ENCODE data around the gene ANXA4.
"Not testable (repeated sequence)": the region's sequence is repeated elsewhere in the genome, so short reads cannot be mapped to it uniquely, and the experiment has no call there.

The ANXA4 gene

DNA sequence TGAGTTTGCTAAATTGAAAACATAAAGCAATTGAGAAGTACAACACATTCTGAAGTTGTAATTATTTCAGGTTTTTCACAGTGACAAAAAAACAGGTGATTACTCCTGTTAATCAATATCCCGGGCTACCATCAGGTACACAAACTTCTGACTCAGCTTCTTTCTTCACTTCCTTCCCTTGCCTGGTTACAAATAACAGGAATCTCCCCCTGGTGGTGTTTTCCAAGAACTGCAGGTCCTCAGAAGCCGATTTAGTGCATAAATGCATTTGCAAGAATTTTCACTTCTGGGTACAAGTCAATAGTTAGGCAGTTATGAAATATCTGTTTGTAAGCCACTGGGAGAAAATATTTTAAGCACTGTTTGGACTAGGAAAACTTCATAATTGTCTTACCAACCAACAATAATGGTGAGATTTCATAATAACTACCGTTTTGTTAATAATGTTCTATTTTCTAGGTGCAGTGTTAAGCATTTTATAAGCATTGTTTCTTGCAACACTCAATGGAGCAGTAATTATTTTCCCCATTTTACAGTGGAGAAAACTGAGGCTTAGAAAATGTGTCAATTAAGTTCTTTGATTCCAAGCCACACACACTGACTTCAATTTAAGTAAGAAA is 75.1 kb downstream of the ANXA4 start:
- Mint-ChIP-seq H3K36me3 (peaks cover 29% of the 10 kb centered on the region), H3K9me3 (no peaks in the 10 kb centered on the region), H3K4me1 (no peaks in the 10 kb centered on the region), H3K27me3 (no peaks in the 10 kb centered on the region), H3K27ac (no peak overlapping the region), H3K4me3 (no peak overlapping the region)
- ATAC-seq, result no peak

DNA sequence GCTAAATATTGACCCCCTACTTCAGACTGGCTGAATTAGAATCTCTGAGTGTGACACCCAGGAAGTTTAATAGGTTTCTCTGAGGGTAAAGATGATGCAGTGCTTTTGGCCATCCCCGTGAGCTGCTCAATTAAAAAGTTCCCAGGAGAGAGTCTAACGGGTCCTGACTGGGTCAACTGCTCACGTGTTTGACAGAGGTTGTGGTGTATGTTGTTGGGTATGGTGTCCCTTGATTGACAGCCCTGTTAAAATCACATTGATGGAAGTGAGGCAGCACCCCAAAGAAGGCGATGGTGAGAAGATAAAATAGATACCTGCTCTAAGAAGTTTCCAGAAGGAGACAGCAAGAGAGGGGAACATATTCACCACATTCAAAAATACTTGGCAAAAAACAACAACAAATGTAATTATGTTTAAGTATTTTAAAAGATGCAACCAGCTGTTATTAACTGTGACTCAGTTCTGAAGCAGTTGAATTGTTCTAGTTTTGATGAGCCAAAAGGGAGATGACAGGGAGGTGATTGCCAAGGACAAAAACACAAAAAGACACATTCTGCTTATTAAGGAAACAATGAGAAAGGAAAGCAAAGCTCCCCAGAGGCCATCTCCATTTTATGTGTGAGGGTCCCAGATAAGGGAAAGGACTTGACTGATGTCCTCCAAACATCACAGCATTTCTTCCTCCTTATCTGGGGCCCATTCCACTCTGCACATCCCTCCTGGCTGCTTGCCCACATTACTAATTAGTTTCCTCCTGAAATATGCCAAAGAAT is 76.0 kb downstream of the ANXA4 start:
- Mint-ChIP-seq H3K4me3 (no peak overlapping the region), H3K9me3 (no peaks in the 10 kb centered on the region), H3K4me1 (no peaks in the 10 kb centered on the region), H3K36me3 (peaks cover 20% of the 10 kb centered on the region), H3K27me3 (no peaks in the 10 kb centered on the region), H3K27ac (no peak overlapping the region)
- no peak for ATAC-seq

DNA sequence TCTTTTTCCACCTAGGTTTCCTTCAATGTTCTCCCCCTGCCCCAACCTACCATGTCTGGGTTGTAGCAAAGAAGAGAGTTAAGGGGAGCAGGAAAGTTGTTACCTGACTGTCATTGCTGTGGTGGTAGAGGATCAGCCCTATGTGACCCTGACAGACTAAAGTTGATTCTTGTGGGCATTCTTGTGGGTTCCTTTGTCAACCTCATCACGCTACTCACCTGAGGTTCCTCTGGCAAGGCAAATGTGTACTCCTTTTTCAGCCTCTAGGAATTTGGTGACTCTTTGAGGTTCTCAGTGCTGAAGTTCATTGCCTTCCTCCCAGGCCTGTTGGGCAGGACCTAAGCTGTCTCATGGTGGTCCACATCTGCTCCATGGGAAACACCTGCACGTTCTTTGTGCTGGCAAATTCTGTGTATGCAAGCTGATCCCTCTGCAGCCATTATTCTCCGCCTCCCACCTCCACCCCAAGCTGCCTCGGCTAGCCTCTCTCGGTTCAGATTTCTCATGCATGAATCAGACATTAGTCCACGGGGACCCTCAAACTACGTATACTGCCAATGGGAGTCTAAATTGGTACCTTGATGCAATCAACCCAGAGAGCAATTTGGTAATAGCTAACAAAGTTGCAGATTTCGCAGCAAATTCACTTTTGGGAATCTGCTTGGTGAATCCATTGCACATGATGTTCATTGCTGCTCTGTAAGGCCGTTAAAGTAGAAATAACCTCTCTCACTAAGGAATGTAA is 86.0 kb downstream of the ANXA4 start:
- peaks cover 33% of the 10 kb centered on the region for H3K4me1 Mint-ChIP-seq
- H3K4me3 Mint-ChIP-seq, result peak overlapping the region; percentile 75

DNA sequence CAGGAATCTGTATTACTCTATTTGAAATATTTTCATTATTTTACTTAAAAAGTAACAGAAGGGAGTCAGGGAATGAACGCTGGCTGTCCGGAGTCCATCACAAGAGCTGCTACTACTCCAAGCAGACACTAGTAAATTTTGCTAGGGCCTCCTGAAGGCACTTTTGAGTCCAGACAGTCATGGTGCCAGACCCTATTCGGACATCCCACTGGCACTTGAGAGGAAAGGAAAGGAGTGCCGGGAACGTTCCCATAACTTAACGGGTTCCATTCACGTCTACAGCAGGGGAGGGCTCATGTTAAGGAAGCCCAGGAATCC is 87.0 kb downstream of the ANXA4 start:
- Mint-ChIP-seq H3K27me3 (no peaks in the 10 kb centered on the region), H3K4me1 (peaks cover 37% of the 10 kb centered on the region), H3K4me3 (peak overlapping the region; percentile 91), H3K27ac (peak overlapping the region; percentile 88), H3K9me3 (no peaks in the 10 kb centered on the region), H3K36me3 (peaks cover under 1% of the 10 kb centered on the region)
- no peak for ATAC-seq

More for the DNA sequence above, 86.0 kb downstream of the ANXA4 start:
- H3K27ac Mint-ChIP-seq, result peak overlapping the region; percentile 88
- ATAC-seq, result no peak
- H3K9me3 Mint-ChIP-seq, result no peaks in the 10 kb centered on the region
- no peaks in the 10 kb centered on the region for H3K36me3 Mint-ChIP-seq
- no peaks in the 10 kb centered on the region for H3K27me3 Mint-ChIP-seq

DNA sequence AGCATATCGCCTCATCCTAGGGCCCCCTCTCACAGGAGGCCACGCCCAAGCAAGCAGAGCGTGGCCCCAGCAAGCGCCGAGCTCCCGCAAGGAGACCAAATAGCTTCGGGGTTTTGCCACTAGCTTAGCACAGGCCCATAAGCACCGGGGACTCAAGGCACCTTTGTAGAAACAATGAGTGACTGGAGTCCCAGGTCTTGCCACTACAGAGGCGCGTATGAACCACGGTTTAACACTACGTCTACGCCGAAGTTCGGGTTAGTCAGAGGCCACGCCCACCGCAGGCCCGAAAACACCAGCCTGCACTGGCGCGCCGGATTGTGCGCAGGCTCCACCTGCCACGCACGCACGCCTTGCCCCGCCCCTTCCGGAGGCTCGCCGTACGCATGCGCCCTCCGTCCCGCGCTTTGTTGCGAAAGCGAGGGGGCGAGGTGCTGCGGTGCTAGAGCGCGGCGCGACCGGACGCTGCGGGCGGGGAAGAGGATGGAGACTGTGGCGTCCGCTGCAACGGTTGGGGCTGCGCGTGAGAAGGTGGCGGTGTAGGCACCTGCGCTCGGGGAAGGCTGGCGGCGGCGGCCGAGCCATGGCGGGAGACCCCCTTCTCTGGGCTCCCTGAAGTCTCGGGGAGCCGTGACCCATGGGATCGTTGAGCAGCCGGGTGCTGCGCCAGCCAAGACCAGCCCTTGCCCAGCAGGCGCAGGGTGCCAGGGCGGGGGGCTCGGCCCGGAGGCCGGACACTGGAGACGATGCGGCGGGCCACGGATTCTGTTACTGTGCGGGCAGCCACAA is 87.5 kb downstream of the ANXA4 start, which contains the start of gene GMCL1:
GMCL1 (plus strand) TSS at position 405 of the 789 bp plus-strand sequence; CDS start at position 638, 233 bp downstream.
- ATAC-seq, result peak; percentile 98
- Mint-ChIP-seq H3K27ac (peak within 1 kb of the TSS; percentile 88), H3K4me3 (peak within 1 kb of the TSS; percentile 91), H3K36me3 (peaks cover 6% of the 10 kb centered on the region), H3K4me1 (peaks cover 42% of the 10 kb centered on the region), H3K27me3 (no peaks in the 10 kb centered on the region), H3K9me3 (no peaks in the 10 kb centered on the region)

DNA sequence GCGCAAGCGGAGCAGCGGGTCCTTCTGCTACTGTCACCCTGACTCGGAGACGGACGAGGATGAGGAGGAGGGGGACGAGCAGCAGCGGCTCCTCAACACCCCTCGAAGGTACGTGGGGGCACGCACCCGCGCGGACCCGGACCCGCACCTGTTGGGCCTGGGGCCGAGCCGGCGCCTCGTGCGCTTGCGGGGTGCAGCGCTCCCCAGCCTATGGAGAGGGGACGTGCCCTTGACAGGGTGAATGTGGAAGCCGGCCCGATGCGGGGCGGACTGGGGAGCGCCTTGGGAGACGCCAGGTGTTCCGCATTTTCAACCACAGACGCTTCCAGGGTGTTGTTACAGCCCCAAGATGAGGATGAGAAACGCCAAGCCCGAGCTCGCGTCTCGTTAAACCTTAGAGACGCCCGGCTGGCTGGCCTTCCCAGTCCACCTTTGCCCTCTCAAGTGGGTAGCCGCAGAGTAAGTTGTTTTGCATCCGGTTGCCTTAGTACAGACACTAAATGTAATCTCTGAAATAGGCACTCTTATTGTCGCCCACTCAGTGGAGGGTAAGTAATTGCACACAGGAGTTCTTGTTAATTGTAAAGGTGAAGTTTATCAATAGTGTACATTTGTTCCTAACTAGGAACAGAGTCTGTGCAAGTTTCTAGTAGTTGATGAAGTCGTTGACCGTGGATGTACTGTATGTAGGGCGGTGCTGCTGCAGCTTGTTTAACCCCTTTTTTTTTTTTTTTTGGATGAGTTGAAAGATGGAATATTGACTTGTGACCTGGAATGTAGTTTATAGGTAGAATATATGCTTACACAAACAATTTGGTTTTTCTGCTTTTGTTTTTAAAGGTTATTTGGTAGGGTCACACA is 88.3 kb downstream of the ANXA4 start:
- Mint-ChIP-seq H3K9me3 (no peaks in the 10 kb centered on the region), H3K27me3 (no peaks in the 10 kb centered on the region), H3K4me1 (peaks cover 50% of the 10 kb centered on the region), H3K27ac (peak overlapping the region; percentile 88), H3K4me3 (peak overlapping the region; percentile 91), H3K36me3 (peaks cover 12% of the 10 kb centered on the region)
- peak; percentile 49 for ATAC-seq

DNA sequence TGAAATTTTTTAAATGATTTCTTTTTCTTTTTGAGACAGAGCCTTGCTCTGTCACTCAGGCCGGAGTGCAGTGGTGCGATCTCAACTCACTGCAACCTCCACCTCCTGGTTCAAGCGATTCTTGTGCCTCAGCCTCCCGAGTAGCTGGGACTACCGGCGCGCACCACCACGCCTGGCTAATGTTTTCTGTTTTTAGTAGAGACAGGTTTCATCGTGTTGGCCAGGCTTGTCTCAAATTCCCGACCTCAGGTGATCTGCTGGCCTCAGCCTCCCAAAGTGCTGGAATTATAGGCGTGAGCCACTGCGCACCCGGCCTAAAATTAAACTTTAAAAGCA is 88.9 kb downstream of the ANXA4 start:
- not testable (repeated sequence) for H3K9me3 Mint-ChIP-seq, ATAC-seq, H3K27me3 Mint-ChIP-seq
- H3K4me1 Mint-ChIP-seq, result peaks cover 55% of the 10 kb centered on the region
- H3K27ac Mint-ChIP-seq, result peak overlapping the region; percentile 88
- peak overlapping the region; percentile 91 for H3K4me3 Mint-ChIP-seq
- H3K36me3 Mint-ChIP-seq, result peaks cover 13% of the 10 kb centered on the region

DNA sequence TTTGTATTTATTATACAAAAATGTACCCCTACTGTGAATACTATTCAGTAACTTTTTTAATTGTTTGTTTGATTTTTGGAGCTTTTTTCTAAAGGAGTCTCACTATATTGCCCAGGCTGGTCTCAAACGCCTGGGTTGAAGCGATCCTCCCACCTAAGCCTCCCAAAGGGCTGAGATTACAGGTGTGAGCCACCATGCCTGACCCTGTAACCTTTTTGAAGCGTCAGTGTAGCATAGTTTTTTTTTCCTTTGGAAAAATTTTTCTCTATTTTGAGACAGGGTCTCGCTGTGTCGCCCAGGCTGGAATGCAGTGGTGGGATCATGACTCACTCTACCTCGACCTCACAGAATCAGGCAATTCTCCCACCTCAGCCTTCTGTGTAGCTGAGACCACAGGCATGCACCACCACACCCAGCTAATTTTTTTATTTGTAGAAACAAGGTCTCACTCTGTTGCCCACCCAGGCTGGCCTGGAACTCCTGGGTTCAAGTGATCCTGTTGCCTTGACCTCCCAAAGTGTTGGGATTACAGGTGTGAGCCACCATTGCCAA is 89.5 kb downstream of the ANXA4 start:
- peak overlapping the region; percentile 41 for H3K4me3 Mint-ChIP-seq
- H3K27ac Mint-ChIP-seq, result no peak overlapping the region
- peaks cover 60% of the 10 kb centered on the region for H3K4me1 Mint-ChIP-seq
- no peak for ATAC-seq
- H3K27me3 Mint-ChIP-seq, result no peaks in the 10 kb centered on the region
- peaks cover 18% of the 10 kb centered on the region for H3K36me3 Mint-ChIP-seq
- no peaks in the 10 kb centered on the region for H3K9me3 Mint-ChIP-seq

DNA sequence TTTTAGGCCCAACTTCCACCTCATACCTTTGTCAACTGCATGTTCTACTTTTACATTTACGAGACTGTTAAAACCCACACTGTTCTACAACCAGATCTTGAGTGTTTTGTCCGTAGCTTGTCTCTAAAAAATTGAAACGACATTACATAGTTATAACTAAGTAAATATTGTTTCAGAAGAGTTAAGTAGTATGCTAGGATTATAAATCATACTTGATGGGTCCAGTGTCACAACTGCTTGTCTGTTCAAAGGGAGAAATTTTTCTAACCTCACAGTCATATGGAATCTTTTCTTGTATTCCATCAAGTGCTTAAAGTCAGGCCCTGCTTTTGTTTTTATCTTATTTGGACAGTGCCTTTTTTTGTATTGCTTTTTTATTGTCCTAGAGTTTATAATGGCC is 91.8 kb downstream of the ANXA4 start:
- Mint-ChIP-seq H3K4me3 (no peak overlapping the region), H3K36me3 (peaks cover 18% of the 10 kb centered on the region), H3K4me1 (peaks cover 56% of the 10 kb centered on the region), H3K27ac (no peak overlapping the region), H3K9me3 (no peaks in the 10 kb centered on the region), H3K27me3 (no peaks in the 10 kb centered on the region)
- no peak for ATAC-seq

DNA sequence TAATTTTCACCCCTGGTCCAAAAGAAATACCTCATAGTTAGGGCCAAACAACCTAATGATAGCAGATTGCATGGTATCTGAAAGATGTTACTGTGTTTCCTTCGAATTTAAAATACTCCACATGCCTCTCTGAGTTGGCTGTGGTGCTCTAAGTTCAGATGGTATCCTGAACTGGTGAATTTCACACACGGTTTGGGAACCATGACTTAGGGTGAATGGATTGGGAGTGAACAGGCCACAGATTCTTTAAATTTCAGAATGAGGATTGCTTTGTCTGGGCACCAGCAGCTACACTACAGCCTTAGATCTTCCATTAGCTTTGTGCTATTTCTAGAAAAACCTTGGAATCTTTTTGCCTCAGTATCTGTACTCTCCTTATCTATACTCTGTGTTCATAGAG is 93.7 kb downstream of the ANXA4 start:
- H3K9me3 Mint-ChIP-seq, result no peaks in the 10 kb centered on the region
- H3K27me3 Mint-ChIP-seq, result no peaks in the 10 kb centered on the region
- H3K4me1 Mint-ChIP-seq, result peaks cover 47% of the 10 kb centered on the region
- peaks cover 18% of the 10 kb centered on the region for H3K36me3 Mint-ChIP-seq
- peak overlapping the region; percentile 8 for H3K27ac Mint-ChIP-seq
- no peak for ATAC-seq
- H3K4me3 Mint-ChIP-seq, result no peak overlapping the region

DNA sequence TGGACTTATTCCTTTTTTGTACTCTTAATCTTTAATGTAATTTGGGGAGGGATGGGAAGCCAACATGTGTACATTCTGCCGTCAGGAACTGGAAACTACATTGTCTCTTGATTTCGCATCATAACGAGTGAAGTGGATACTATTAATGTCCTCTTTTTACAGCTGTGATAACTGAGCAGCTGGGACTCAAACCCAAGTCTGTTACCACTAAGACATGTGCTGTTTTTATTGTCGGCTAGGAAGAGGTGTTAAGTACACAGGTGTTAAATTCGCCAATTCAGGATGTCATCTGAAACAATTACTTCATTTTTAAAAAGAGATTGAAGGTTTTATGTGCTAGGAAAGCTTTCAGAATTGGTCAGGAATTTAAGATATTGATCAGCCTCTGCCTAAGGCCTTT is 94.4 kb downstream of the ANXA4 start:
- Mint-ChIP-seq H3K4me3 (no peak overlapping the region), H3K27me3 (no peaks in the 10 kb centered on the region), H3K4me1 (peaks cover 43% of the 10 kb centered on the region), H3K27ac (peak overlapping the region; percentile 8), H3K36me3 (peaks cover 18% of the 10 kb centered on the region), H3K9me3 (no peaks in the 10 kb centered on the region)
- ATAC-seq, result no peak

DNA sequence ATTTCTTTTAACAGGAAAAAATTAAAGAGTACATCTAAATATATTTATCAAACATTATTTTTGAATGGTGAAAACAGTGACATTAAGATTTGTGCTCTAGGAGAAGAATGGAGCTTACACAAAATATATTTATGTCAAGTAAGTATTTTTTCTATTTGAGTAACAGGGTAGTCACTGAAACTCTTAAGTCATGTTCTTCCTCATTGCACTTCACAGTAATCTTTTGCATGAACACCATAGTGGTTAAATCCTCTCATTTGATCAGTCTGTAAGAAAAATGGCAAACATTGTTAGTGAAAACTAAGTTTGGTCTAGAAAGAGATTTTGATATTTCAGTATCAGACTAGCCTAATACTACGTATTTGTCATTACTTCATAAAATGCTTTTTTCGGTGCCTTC is 95.6 kb downstream of the ANXA4 start:
- no peak for ATAC-seq
- H3K27ac Mint-ChIP-seq, result no peak overlapping the region
- H3K4me1 Mint-ChIP-seq, result peaks cover 31% of the 10 kb centered on the region
- no peaks in the 10 kb centered on the region for H3K27me3 Mint-ChIP-seq
- H3K4me3 Mint-ChIP-seq, result no peak overlapping the region
- peaks cover 27% of the 10 kb centered on the region for H3K36me3 Mint-ChIP-seq
- no peaks in the 10 kb centered on the region for H3K9me3 Mint-ChIP-seq

DNA sequence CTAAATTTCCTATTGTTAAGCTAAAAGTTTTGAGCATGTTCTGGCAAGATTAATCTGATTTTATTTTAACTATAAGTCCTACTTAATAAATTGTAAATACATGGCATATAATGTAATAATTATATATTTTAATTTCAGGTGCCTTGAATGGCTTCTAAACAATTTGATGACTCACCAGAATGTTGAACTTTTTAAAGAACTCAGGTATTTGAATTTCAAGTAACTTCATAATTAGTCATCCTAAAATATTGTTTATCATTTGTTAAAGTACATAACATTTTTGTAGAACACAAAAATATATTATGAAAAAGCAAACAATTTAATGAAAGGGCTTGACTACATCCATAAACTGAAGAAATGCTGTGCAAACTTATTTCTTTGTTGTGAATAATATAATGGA is 102.1 kb downstream of the ANXA4 start:
- Mint-ChIP-seq H3K4me1 (no peaks in the 10 kb centered on the region), H3K9me3 (no peaks in the 10 kb centered on the region), H3K4me3 (no peak overlapping the region), H3K27me3 (no peaks in the 10 kb centered on the region), H3K36me3 (peaks cover 31% of the 10 kb centered on the region), H3K27ac (no peak overlapping the region)
- ATAC-seq, result no peak

DNA sequence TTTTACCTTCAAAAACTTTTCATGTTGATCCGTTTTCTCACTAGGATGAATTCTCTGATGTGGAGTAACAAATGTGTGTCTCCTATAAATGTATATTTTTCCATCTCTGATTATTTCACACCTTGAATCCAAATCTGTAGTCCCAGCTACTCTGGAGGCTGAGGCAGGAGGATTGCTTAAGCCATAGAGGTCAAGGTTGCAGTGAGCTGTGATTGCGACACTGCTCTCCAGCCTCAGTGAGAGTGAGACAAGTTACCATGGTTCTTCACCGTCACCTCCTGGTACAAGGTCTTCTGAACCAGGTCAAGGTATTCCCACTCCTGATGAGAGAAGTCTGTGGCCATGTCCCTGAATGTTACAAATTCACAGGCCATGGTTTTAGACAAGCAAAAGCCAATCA is 102.6 kb downstream of the ANXA4 start:
- Mint-ChIP-seq H3K4me1 (no peaks in the 10 kb centered on the region), H3K27me3 (no peaks in the 10 kb centered on the region), H3K27ac (no peak overlapping the region), H3K36me3 (peaks cover 31% of the 10 kb centered on the region), H3K4me3 (no peak overlapping the region), H3K9me3 (no peaks in the 10 kb centered on the region)
- no peak for ATAC-seq

All from stimulated activated memory B cell treated with anti-CD40 and anti-IgM and Interleukin-4, amounts not matched to agents 10 μg/mL and 1 μg/mL and 100 μg/mL, for 72 hours (primary cell).